Smooth muscle cell (in vitro differentiated cells): ENCODE results near the gene TSPAN31. TPM values are rescaled to one million over a fixed set of nuclear protein-coding genes. Genes with fewer than 3 reads are reported as not detected.

ENCODE experiments used
- DNase-seq: peaks from one replicate; lab custom pipeline; 2025; ENCODE audit not compliant: unreplicated experiment; lab: John Stamatoyannopoulos, UW
- H2AFZ ChIP-seq: fragments of 200-600 bp; sonication (generic); 2 replicates; pipeline ENCODE4 v1.6.0; 2016; ENCODE audit warnings: antibody characterized with exemption, low read depth, mild to moderate bottlenecking
- H3F3A ChIP-seq: fragments of 200-600 bp; sonication (generic); 2 replicates; pipeline ENCODE4 v1.6.0; 2017; ENCODE audit warnings: antibody characterized with exemption, low read depth
- H3K27ac ChIP-seq: fragments of 200-600 bp; sonication (generic); 2 replicates; pipeline ENCODE4 v1.5.1; 2016; ENCODE audit warnings: low read depth, mild to moderate bottlenecking
- H3K27me3 ChIP-seq: fragments of 200-600 bp; sonication (generic); 2 replicates; pipeline ENCODE4 v1.6.1; 2016; ENCODE audit warnings: low read depth, mild to moderate bottlenecking
- H3K36me3 ChIP-seq: fragments of 200-600 bp; sonication (generic); 2 replicates; pipeline ENCODE4 v1.5.1; 2016; ENCODE audit warnings: low read depth
- H3K4me1 ChIP-seq: fragments of 200-600 bp; sonication (generic); 2 replicates; pipeline ENCODE4 v1.5.1; 2016; ENCODE audit warnings: low read depth
- H3K4me2 ChIP-seq: fragments of 200-600 bp; sonication (generic); 2 replicates; pipeline ENCODE4 v1.6.0; 2016; ENCODE audit warnings: mild to moderate bottlenecking
- H3K4me3 ChIP-seq: fragments of 200-600 bp; sonication (generic); 2 replicates; pipeline ENCODE4 v1.5.1; 2016; ENCODE audit warnings: mild to moderate bottlenecking
- H3K79me2 ChIP-seq: fragments of 200-600 bp; sonication (generic); 2 replicates; pipeline ENCODE4 v1.6.0; 2016; ENCODE audit warnings: low read depth, mild to moderate bottlenecking
- H3K9ac ChIP-seq: fragments of 200-600 bp; sonication (generic); 2 replicates; pipeline ENCODE4 v1.6.0; 2016; ENCODE audit warnings: low read depth
- H3K9me3 ChIP-seq: fragments of 200-600 bp; sonication (generic); replicated peaks from 2 replicates; pipeline ENCODE4 v1.5.1; 2016; ENCODE audit warnings: low read depth
- H4K20me1 ChIP-seq: fragments of 200-600 bp; sonication (generic); 2 replicates; pipeline ENCODE4 v1.6.0; 2016; ENCODE audit warnings: low read depth
- WGBS: methylation state at CpG from one replicate; pipeline ENCODE4 v1.1.7; 2016; ENCODE audit warnings: low lambda C conversion rate; 5-methylcytosine and 5-hydroxymethylcytosine counted together
- polyA plus RNA-seq: library from polyadenylated mRNA; unstranded; fragments of >200 nt; fragmentation: Nextera tagmentation; extraction: Ambion mirVana; gene quantifications from 2 replicates; pipeline ENCODE4 v1.2.1, GENCODE V29; 2016
- total RNA-seq: library from RNA; depleted of rRNA; stranded (reverse); fragments of >200 nt; gene quantifications from 2 replicates; pipeline ENCODE4 v1.2.3, GENCODE V29; 2014
- TF ChIP-seq, protein P1 (sequence below): fragments of 200-600 bp; sonication (generic); IDR thresholded peaks from 2 replicates; pipeline ENCODE4 v1.5.1; 2017; ENCODE audit warnings: borderline replicate concordance, mild to moderate bottlenecking, antibody characterized with exemption; ENCODE audit not compliant: insufficient read depth, poor library complexity, severe bottlenecking

TSPAN31 gene
- total and polyA plus RNA-seq, 2 experiments from 2014 or later = 55.1 to 68.0 TPM

DNA sequence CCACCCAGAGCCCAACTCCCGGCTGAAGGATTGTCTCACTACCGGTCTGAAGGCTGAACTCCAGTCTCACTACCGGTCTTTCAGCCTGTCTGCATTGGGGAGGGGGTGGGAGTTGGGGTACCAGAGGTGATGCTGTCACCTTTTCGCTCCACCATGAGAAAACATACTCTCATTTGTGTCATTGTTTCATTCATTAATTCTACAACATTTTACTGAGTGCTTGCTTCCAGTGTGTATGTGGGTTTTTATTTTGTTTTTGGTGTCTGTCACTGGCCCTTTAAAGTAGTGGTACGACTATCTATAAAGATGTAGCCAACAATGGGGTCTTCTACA, 7.8 kb downstream of the TSPAN31 start:
- H3K9me3 ChIP-seq = no peaks in the 10 kb centered on the region
- H3K4me3 ChIP-seq = peak overlapping the region; percentile 43
- H3K79me2 ChIP-seq = peaks cover 23% of the 10 kb centered on the region
- H3K27me3 ChIP-seq = peaks cover 31% of the 10 kb centered on the region
- no peaks in the 10 kb centered on the region for H4K20me1 ChIP-seq
- TF ChIP-seq, protein P1, sequence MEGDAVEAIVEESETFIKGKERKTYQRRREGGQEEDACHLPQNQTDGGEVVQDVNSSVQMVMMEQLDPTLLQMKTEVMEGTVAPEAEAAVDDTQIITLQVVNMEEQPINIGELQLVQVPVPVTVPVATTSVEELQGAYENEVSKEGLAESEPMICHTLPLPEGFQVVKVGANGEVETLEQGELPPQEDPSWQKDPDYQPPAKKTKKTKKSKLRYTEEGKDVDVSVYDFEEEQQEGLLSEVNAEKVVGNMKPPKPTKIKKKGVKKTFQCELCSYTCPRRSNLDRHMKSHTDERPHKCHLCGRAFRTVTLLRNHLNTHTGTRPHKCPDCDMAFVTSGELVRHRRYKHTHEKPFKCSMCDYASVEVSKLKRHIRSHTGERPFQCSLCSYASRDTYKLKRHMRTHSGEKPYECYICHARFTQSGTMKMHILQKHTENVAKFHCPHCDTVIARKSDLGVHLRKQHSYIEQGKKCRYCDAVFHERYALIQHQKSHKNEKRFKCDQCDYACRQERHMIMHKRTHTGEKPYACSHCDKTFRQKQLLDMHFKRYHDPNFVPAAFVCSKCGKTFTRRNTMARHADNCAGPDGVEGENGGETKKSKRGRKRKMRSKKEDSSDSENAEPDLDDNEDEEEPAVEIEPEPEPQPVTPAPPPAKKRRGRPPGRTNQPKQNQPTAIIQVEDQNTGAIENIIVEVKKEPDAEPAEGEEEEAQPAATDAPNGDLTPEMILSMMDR = no peak
- no peaks in the 10 kb centered on the region for H3K36me3 ChIP-seq
- peak overlapping the region; percentile 35 for H3K27ac ChIP-seq
- H3K4me2 ChIP-seq = peak overlapping the region; percentile 80
- no peak for DNase-seq
- WGBS = 11% methylated on average over 3 of the region's 5 CpGs
- H3K4me1 ChIP-seq = peaks cover 23% of the 10 kb centered on the region
- peak overlapping the region; percentile 12 for H3K9ac ChIP-seq
- H2AFZ ChIP-seq = no peak overlapping the region
- peaks cover 10% of the 10 kb centered on the region for H3F3A ChIP-seq

DNA sequence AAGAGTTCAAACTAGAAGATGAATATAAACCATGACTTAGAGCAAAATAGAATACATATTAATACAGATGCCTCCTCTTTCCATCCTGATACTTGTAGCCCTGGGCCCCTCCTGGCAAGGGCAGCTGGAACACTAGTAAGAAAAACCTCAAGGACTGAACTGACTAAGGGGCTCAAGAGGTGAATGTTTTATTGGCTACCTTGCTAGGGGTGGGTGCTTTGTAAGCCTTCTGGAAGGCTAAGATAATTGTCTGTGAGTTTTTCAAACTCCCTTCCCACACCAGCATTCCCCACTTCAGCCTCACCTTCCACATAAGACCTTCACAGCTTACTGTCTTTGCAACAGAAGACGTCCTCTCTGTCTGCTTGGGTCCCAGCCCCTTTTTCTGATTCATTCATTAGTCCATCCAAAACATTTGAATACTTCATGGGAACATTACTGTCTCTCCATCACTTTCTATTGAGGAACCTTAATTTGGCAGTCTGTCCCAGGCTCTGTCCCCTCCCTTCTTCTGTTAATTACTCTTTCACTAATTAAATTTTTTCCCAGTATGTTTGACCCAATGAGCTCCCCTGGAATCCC, 9.0 kb downstream of the TSPAN31 start:
- TF ChIP-seq, protein P1 = no peak

DNA sequence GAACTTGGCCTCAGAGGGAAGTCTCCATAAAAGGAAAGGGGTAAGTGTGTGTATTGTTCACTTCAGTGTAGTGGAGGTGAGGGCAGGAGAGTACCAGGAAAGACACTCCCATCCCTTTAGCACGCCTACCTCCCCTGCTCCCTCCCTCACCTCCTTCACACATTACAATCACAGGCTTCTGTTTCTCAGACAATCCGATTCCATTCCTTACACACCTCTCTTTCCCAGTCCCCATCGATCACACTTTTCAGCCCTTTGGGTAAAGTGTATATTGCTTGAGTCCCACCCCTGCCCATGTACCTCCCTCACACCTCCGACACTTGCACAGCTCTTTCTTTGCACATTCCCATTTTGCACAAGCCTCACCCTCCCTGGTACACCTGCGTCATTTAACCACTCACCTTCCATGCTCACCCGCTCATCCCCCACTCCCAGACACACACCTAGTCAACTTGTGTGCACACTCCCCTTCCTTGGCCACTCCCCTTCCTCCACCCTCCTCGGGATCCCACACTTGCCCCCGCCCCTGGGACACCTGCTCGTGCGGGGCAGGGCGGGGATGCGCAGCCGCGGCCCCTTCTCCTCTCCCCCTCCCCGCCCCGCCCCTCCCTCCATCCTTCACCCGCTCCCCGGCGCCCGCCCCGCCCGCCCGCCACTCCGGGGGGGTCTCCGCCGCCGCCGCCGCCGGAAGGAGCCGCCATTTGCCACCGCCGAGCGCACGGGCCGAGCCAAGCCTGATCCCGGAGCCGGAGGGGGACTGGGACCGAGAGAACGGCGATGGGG, 9.8 kb downstream of the TSPAN31 start, which contains the start of gene MARCHF9:
Gene MARCHF9 (plus strand): TSS at position 693 of the 783 bp plus-strand sequence. CDS start 426 bp downstream, outside the sequence.
- TF ChIP-seq, protein P1 = no peak
- Histone ChIP-seq H3K9ac (no peak within 1 kb of the TSS), H4K20me1 (peaks cover under 1% of the 10 kb centered on the region), H3K4me3 (peak within 1 kb of the TSS; percentile 63), H3F3A (peaks cover 7% of the 10 kb centered on the region), H3K4me2 (peak within 1 kb of the TSS; percentile 94), H3K9me3 (no peaks in the 10 kb centered on the region), H3K27ac (no peak within 1 kb of the TSS), H2AFZ (no peak within 1 kb of the TSS), H3K79me2 (peaks cover 20% of the 10 kb centered on the region), H3K4me1 (peaks cover 23% of the 10 kb centered on the region), H3K27me3 (peaks cover 35% of the 10 kb centered on the region), H3K36me3 (no peaks in the 10 kb centered on the region)
- 2% methylated on average over 8 of the region's 41 CpGs for WGBS
- no peak for DNase-seq

More for the DNA sequence above, 9.0 kb downstream of the TSPAN31 start:
- Histone ChIP-seq H3K9ac (no peak overlapping the region), H3K27me3 (peaks cover 35% of the 10 kb centered on the region), H3K4me1 (peaks cover 23% of the 10 kb centered on the region), H3K27ac (no peak overlapping the region), H3K4me3 (peak overlapping the region; percentile 63), H4K20me1 (no peaks in the 10 kb centered on the region), H3K79me2 (peaks cover 23% of the 10 kb centered on the region), H3K36me3 (no peaks in the 10 kb centered on the region), H3K4me2 (peak overlapping the region; percentile 94), H3F3A (peaks cover 7% of the 10 kb centered on the region), H2AFZ (no peak overlapping the region), H3K9me3 (no peaks in the 10 kb centered on the region)
- no peak for DNase-seq
- 12% methylated on average over 1 of the region's 1 CpG for WGBS
